Renal pelvis (tissue), 4 donors: ENCODE data around the gene PAWR. TPM values are rescaled to one million over a fixed set of nuclear protein-coding genes. Genes with fewer than 3 reads are reported as not detected.
"Not testable (repeated sequence)": the region's sequence is repeated elsewhere in the genome, so short reads cannot be mapped to it uniquely, and the experiment has no call there.

Experiments used
- DNase-seq: peaks from one replicate; pipeline ENCODE4 v3.0.0-alpha.2; 2013
- polyA plus RNA-seq, 3 donors: library from polyadenylated mRNA; unstranded; fragments of 120-200 nt; gene quantifications; one replicate each; pipeline ENCODE4 v1.2.1, GENCODE V29; 2013; ENCODE audit not compliant: insufficient read length in 3 of 3

PAWR gene
- polyA plus RNA-seq, 3 donors = 50.0 to 127 (median 118) TPM

- DNase-seq = peak; percentile 53
These were observed 1.2 kb downstream of the PAWR start for GRCh38 chr12:79689477-79690141.

GRCh38 chr12:79689061-79689476, 1.7 kb downstream of the PAWR start:
- no peak for DNase-seq

GRCh38 chr12:79688376-79689060, 2.2 kb downstream of the PAWR start:
- no peak for DNase-seq

- no peak for DNase-seq
These were observed 3.0 kb downstream of the PAWR start for GRCh38 chr12:79687711-79688260.

GRCh38 chr12:79686171-79686570, 4.6 kb downstream of the PAWR start:
- DNase-seq = no peak

- DNase-seq = no peak
These were observed 5.7 kb downstream of the PAWR start for GRCh38 chr12:79685068-79685467.

- DNase-seq = not testable (repeated sequence)
These were observed 6.4 kb downstream of the PAWR start for GRCh38 chr12:79684338-79684737.

- no peak for DNase-seq
These were observed 8.2 kb downstream of the PAWR start for GRCh38 chr12:79682593-79682992.

- no peak for DNase-seq
These were observed 9.7 kb downstream of the PAWR start for GRCh38 chr12:79681008-79681590.

GRCh38 chr12:79680051-79680450, 10.7 kb downstream of the PAWR start:
- no peak for DNase-seq

- DNase-seq = no peak
These were observed 12.5 kb downstream of the PAWR start for GRCh38 chr12:79678306-79678705.

GRCh38 chr12:79677672-79678071, 13.1 kb downstream of the PAWR start:
- no peak for DNase-seq

GRCh38 chr12:79676579-79676978, 14.2 kb downstream of the PAWR start:
- DNase-seq = no peak

GRCh38 chr12:79674629-79675028, 16.1 kb downstream of the PAWR start:
- no peak for DNase-seq

GRCh38 chr12:79673354-79673753, 17.4 kb downstream of the PAWR start:
- DNase-seq = no peak

- no peak for DNase-seq
These were observed 22.7 kb downstream of the PAWR start for GRCh38 chr12:79668113-79668512.

- no peak for DNase-seq
These were observed 25.4 kb downstream of the PAWR start for GRCh38 chr12:79665212-79665887.

- DNase-seq = no peak
These were observed 26.2 kb downstream of the PAWR start for GRCh38 chr12:79664518-79664917.

- no peak for DNase-seq
These were observed 28.5 kb downstream of the PAWR start for GRCh38 chr12:79662046-79662811.

GRCh38 chr12:79661629-79662028, 29.1 kb downstream of the PAWR start:
- DNase-seq = no peak

GRCh38 chr12:79659961-79660431, 30.8 kb downstream of the PAWR start:
- DNase-seq = no peak
